Kidney (tissue), 14 donors: ENCODE measurements around the gene DNM1. TPM values are rescaled to one million over a fixed set of nuclear protein-coding genes. Genes with fewer than 3 reads are reported as not detected.

ENCODE experiments used
- DNase-seq, 5 donors: peaks; one replicate each; pipeline ENCODE4 v3.0.0-alpha.2; 2013 to 2020
- FAIRE-seq: peaks from 2 replicates; lab custom pipeline; 2012; peaks lifted over from hg19 to GRCh38; lab: Jason Lieb, UNC
- H3K27ac ChIP-seq, 2 donors: one replicate each; pipeline ENCODE4 v1.7.0; 2013; ENCODE audit warnings: low read depth in 2 of 2, low read length in 2 of 2, inconsistent platforms in 1 of 2
- H3K27me3 ChIP-seq: one replicate; pipeline ENCODE4 v1.7.1; 2013; ENCODE audit warnings: low read length, inconsistent platforms; ENCODE audit not compliant: control insufficient read depth, insufficient read depth
- H3K36me3 ChIP-seq, 3 donors: one replicate each; pipeline versions ENCODE4 v1.7.0 to v1.7.1; 2013; ENCODE audit warnings: low read length in 3 of 3, control low read depth in 1 of 3, inconsistent platforms in 1 of 3; ENCODE audit not compliant: insufficient read depth in 3 of 3, control insufficient read depth in 2 of 3
- H3K4me1 ChIP-seq, 3 donors: one replicate each; pipeline versions ENCODE4 v1.7.0 to v1.7.1; 2013; ENCODE audit warnings: low read length in 3 of 3, inconsistent platforms in 1 of 3, low read depth in 1 of 3; ENCODE audit not compliant: control insufficient read depth in 2 of 3, insufficient read depth in 2 of 3
- H3K4me3 ChIP-seq, 3 donors: one replicate each; pipeline versions ENCODE4 v1.7.0 to v1.8.1; 2013; ENCODE audit warnings: low read length in 3 of 3, control low read depth in 1 of 3, inconsistent platforms in 1 of 3
- H3K9ac ChIP-seq, 3 donors: one replicate each; pipeline versions ENCODE4 v1.7.0 to v1.7.1; 2013; ENCODE audit warnings: low read length in 3 of 3, control low read depth in 1 of 3, inconsistent platforms in 1 of 3
- H3K9me3 ChIP-seq, 3 donors: one replicate each; pipeline versions ENCODE4 v1.7.0 to v1.7.1; 2013; ENCODE audit warnings: low read length in 3 of 3, control low read depth in 1 of 3, inconsistent platforms in 1 of 3; ENCODE audit not compliant: control insufficient read depth in 2 of 3, insufficient read depth in 1 of 3
- CTCF ChIP-seq: IDR thresholded peaks from 3 replicates; pipeline ENCODE4 v1.5.1; 2012; ENCODE audit warnings: mild to moderate bottlenecking, moderate library complexity, borderline replicate concordance; ENCODE audit not compliant: insufficient read depth; ENCODE audit errors: extremely low read depth
- intact Hi-C: fragments of 100-400 bp; cut with DNase I; formaldehyde crosslinking; loops from one replicate; pipeline ENCODE4 v1.11.1; 2022
- polyA plus RNA-seq: library from polyadenylated mRNA; stranded (reverse); fragments of 350-450 nt; fragmentation: Illumina TruSeq; extraction: RNeasy Lipid Tissue Mini Kit (QIAGEN cat#74804); gene quantifications from one replicate; pipeline ENCODE4 v1.2.3, GENCODE V29; 2014; ENCODE audit warnings: low read depth, low replicate concordance; ENCODE audit not compliant: insufficient read depth
- total RNA-seq: library from RNA; stranded (reverse); fragmentation: NEBNext Ultra II Directional; extraction: Animal tissue kit (Norgen Biotek cat#: 25700); gene quantifications from one replicate; pipeline ENCODE4 v1.2.1, GENCODE V29; 2021
- donor health status: control.
- donor health status: control.
- donor health status: control.
- donor health status: control.
- donor health status: control.
- donor health status: DM: yes; HTN: yes; CAD: no.
- donor health status: Normal renal cell carcinoma (clear cell type).

The DNM1 gene
- total and polyA plus RNA-seq, 2 donors from 2014 or later = 7.3 to 22.6 TPM

- Histone ChIP-seq H3K4me3 (peak overlapping the region in 2 of 3 donors; percentile 68 to 88), H3K9me3 (no peaks in the 10 kb centered on the region), H3K36me3 (peaks cover 0 to 10% (median 3%) of the 10 kb centered on the region in 3 donors), H3K9ac (no peak overlapping the region), H3K27me3 (no peaks in the 10 kb centered on the region), H3K4me1 (peaks cover 0 to 9% (median 0%) of the 10 kb centered on the region in 3 donors), H3K27ac (no peak overlapping the region)
- TF ChIP-seq CTCF = no peak
- FAIRE-seq = no peak
- intact Hi-C loops = no loop called here
- DNase-seq = no peak
Measured at GRCh38 chr9:128161215-128161902, 41.8 kb upstream of the DNM1 start.

- intact Hi-C loops = no loop called here
- H3K27ac ChIP-seq = no peak overlapping the region
Measured at GRCh38 chr9:128162215-128163026, 40.8 kb upstream of the DNM1 start.

GRCh38 chr9:128163027-128163515 is 40.1 kb upstream of the DNM1 start:
- DNase-seq = peak in 1 of 5 donors; percentile 45
- Histone ChIP-seq H3K4me1 (peaks cover 0 to 9% (median 0%) of the 10 kb centered on the region in 3 donors), H3K27me3 (no peaks in the 10 kb centered on the region), H3K4me3 (no peak overlapping the region), H3K36me3 (peaks cover 4 to 22% (median 8%) of the 10 kb centered on the region in 3 donors), H3K9me3 (no peaks in the 10 kb centered on the region), H3K9ac (no peak overlapping the region), H3K27ac (no peak overlapping the region)
- intact Hi-C loops = no loop called here
- TF ChIP-seq CTCF = no peak
- FAIRE-seq = no peak

More at GRCh38 chr9:128162215-128163026, 40.8 kb upstream of the DNM1 start:
- Histone ChIP-seq H3K9me3 (no peaks in the 10 kb centered on the region), H3K27me3 (no peaks in the 10 kb centered on the region), H3K36me3 (peaks cover 2 to 20% (median 8%) of the 10 kb centered on the region in 3 donors), H3K4me3 (no peak overlapping the region), H3K4me1 (peaks cover 0 to 9% (median 0%) of the 10 kb centered on the region in 3 donors), H3K9ac (no peak overlapping the region)
- peak in 2 of 5 donors; percentile 44 to 73 for DNase-seq
- no peak for FAIRE-seq
- no peak for TF ChIP-seq CTCF
